Occipital lobe (tissue), 2 donors: Measurements from ENCODE around the gene IL1RN. TPM values are rescaled to one million over a fixed set of nuclear protein-coding genes. Genes with fewer than 3 reads are reported as not detected.

Experiments used
- DNase-seq: peaks from one replicate; lab custom pipeline; 2025; lab: John Stamatoyannopoulos, UW
- total RNA-seq: library from RNA; depleted of rRNA; stranded (reverse); fragments of >200 nt; gene quantifications from one replicate; pipeline ENCODE4 v1.2.3, GENCODE V29; 2014

IL1RN gene
- total RNA-seq, 1 donor from 2014 or later, result not detected

DNA sequence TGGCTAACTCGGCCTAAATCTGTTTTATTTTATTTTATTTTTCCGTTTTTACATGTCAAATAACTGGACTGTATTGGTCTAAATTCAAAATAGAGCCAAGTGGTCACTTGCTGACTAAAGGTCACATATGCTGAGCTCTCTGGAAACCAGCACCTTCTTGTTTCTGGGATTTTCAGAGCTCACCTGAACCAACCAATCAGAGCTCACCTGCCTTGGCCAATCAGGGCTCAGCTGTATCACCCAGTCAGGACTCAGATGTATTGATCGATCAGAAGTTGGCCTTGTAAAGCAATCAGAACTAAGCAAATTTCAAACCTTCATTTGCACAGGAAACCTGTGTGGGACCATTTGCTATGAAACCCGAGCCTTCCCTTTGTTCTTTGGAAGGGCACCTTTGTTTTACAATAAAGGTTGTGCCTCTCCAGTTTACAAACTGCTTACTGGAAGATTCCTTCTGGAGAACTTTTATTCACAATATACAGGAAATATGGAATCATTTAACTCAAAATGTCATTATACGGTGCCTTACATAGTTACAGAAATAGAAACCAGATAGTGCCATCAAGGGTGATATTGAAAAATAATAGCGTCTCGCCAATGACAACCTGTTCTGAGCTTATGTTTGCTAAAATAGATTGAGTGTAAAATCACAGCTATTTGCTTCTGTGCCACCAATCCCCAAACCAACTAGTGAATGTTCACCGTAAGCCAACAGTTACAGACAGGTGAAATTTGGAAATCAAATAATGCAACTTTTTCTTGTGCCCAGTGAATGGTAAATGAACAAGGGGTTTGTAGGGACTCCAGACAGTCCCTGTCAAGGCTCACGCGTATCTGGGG lies 29.1 kb downstream of the IL1RN start:
- DNase-seq, result no peak

- DNase-seq, result no peak
These were observed 29.9 kb downstream of the IL1RN start for GRCh38 chr2:113157118-113157896.

DNA sequence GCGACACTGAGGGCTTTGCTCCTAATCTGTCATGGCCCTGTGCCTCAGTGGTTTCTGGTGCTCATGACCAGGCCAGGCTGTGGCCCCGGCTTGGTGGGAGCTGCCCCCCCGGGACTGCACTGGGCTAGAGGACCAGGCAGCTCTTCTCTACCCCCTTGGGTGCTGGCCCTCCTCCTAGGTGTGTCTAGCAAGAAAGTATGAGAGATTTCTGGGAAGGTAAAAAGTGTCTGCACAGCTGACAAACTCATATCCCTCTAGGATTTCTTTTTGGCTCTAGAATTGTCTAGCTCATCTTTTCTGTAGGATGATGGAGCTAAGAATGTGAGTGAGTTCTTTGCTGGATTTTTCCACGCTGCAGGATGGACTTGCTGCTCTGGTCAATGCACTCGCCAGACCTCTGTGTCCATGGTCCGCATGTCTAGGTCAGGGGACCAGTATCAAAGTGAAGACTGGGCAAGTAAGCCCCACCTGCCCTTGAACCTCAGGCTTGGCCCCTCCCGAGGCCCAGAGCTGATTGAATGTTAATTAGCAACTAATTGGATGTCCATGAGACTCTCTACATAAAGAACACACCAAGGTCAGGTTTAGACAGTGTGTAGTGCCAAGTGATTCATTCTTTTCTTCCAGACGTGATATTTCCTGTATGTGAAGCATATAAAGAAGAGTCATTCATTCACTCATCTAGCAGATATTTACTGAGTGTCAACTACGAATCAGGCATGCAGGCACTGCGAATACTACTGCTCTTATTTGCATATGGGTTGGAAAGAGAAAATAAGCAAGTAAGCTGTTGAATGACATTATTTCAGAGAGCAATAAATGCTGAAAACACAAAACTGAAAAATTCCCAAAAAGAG lies 30.7 kb downstream of the IL1RN start:
- no peak for DNase-seq

DNA sequence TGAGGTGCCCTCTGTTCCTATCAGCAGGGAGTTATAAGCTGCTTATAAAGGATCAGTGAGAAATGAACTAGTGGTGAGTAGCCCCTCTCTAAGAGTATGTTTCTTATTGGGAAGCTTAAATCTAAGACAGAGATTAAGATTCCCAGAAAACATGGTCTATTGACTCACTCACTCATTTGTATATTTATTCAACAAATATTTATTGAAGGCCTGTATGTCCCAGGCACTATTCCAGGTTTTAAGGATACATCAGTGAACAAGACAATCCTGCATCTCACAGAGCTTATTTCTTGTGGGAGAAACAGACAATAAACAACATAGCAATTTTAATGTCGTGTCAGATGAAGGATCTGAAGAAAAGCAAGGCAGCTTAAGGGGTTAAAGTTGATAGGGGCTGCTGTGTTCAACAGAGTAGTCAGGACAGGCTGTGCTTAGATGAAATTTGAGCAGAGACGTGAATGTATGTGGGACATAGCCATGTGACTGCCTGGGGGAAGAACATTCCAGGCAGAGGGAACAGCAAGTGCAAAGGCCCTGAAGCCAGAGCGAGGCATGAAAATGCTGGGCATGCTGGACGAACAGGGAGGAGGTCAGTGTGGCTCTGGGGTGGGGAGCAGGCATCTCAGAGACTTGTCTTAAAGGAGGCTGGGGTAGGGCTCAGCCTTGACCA lies 31.6 kb downstream of the IL1RN start:
- DNase-seq, result no peak

DNA sequence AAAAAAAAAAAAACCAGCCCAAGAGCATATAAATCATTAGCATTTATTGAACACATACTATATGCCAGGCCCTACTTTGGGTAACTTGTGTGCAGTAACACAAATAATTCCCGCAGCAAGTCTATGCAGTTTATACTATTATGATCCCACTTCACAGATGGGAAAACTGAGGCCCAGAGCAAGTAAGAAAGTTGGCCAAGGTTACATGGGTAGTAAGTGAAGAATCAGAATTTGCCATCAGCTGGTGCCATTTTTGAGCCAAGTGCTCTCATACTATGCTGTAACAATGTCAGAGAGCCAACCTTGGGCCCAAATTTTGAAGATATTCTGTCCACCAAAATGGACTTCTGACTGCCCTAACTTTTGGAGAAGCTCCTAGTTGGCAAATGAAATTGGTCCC lies 32.9 kb downstream of the IL1RN start:
- no peak for DNase-seq

DNA sequence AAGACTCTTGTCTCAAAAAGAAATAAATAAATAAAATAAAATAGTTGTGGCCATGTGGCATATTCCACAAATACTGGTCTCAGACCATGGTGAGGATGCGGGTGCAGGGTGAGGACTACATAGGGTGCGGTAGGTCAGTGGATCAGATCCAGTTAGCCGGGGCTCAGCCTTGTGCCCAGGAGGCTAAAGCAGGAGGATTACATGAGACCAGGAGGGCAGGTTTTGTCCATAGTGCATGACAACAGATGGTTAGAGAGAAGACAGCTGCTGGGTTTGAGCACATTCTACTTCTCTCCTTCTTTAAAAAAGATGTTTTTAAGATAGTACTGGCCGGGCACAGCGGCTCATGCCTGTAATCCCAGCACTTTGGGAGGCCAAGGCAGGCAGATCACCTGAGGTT lies 33.6 kb downstream of the IL1RN start:
- no peak for DNase-seq

DNA sequence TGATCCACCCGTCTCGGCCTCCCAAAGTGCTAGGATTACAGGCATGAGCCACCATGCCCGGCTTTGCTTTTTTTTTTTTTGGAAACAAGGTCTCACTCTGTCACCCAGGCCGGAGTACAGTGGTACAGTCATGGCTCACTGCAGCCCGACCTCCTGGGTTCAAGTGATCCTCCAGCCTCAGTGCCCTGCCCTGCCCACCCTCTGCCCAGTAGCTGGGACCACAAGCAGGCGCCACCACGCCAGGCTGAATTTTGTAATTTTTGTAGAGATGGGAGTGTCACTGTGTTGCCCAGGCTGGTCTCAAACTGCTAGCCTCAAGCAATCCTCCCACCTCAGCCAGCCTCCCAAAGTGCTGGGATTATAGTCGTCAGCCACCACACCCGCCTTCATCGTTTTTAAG lies 34.8 kb downstream of the IL1RN start:
- DNase-seq, result no peak

- DNase-seq, result no peak
These were observed 35.5 kb downstream of the IL1RN start for GRCh38 chr2:113162869-113163268.

DNA sequence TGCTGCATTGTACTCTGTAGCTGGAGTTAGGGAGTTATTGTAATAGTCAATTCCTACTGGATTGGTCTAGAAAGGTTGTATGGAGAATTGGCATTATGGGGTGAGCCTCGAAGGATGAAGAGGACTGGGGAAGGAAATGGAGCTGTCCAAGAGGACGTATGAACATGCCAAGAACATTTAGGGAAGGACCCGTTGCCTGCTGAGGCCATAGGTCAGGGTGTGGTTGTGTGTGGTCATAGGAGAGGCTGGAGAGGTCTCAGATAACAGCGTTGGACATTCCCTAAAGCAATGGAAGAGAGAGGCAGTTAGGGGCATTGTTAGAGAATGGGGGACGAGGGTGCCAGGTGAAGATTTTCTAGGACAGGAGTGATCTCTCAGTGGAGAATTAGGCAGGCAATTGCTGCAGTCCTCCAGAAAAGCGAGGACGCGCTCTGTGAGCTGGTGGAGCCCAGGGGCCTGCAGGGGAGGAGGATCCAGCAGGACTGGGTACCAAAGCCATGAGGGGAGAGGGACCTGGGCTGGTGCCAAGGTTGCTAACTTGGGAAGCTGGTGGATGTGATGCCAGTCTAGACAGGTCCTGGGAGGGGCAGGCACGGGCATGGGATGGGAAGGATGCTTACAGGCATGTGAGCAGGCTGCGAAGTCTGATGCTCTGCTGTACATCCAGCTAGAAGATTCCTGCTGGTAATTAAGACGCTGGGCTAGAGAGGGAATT lies 37.0 kb downstream of the IL1RN start:
- DNase-seq, result no peak

- DNase-seq, result no peak
These were observed 37.7 kb downstream of the IL1RN start for GRCh38 chr2:113164930-113165585.

DNA sequence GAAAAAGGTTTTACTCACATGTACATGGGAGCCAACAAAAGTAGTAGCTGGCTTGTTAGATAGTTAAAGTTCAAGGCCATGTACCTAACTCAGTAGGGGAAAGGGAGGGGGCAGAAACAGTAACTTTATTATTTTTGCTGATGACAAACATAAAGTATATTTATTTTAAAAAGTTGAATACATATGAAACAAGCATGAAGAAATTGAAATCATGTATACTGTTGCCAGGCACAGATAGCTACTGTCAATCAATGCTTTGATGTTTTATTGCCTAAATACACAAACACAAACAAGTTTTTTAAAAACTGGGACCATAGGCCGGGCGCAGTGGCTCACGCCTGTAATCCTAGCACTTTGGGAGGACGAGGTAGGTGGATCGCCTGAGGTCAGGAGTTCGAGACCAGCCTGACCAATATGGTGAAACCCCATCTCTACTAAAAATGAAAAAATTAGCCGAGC lies 38.8 kb downstream of the IL1RN start:
- DNase-seq, result no peak

GRCh38 chr2:113167115-113167932 lies 39.9 kb downstream of the IL1RN start:
- DNase-seq, result no peak

GRCh38 chr2:113167962-113168340 lies 40.6 kb downstream of the IL1RN start:
- no peak for DNase-seq

DNA sequence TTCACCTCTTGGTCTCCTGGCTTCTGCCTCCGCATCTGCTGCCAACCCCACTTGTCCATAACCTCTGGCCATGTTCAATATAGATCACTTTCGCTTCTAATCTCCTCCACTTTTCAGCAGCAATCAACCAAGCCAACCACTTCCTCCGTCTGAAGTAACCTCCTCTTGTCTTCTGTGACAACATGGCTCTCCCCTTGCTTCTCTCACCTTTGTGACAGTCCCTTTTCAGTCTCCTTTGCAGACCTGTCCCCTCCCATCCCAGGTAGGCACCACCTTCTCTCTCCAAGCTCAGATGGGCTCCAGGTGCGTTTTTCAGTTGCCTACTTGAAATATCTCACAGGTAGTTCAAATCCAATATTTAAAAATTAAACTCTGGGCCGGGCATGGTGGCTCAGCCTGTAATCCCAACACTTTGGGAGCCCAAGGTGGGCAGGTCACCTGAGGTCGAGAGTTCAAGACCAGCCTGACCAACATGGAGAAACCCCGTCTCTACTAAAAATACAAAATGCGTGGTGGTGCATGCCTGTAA lies 41.7 kb downstream of the IL1RN start:
- DNase-seq, result no peak

DNA sequence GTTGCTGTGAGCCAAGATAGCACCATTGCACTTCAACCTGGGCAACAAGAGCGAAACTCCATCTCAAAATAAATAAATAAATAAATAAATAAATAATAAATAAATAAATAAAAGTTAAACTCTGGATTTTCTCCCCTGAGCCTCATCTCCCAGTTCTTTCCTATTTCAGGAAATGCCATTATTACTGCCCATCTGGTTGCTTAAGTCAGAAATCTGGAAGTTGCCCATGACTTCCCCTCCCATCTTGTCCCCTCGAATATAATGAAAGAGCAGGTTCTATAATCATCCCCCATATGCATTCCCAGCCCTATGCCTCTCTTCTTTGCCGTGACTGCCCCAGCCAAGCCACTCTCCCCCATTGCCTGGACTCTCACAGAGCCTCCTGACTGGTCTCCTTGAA lies 42.2 kb downstream of the IL1RN start:
- DNase-seq, result no peak

GRCh38 chr2:113171334-113172075 lies 44.1 kb downstream of the IL1RN start:
- no peak for DNase-seq

DNA sequence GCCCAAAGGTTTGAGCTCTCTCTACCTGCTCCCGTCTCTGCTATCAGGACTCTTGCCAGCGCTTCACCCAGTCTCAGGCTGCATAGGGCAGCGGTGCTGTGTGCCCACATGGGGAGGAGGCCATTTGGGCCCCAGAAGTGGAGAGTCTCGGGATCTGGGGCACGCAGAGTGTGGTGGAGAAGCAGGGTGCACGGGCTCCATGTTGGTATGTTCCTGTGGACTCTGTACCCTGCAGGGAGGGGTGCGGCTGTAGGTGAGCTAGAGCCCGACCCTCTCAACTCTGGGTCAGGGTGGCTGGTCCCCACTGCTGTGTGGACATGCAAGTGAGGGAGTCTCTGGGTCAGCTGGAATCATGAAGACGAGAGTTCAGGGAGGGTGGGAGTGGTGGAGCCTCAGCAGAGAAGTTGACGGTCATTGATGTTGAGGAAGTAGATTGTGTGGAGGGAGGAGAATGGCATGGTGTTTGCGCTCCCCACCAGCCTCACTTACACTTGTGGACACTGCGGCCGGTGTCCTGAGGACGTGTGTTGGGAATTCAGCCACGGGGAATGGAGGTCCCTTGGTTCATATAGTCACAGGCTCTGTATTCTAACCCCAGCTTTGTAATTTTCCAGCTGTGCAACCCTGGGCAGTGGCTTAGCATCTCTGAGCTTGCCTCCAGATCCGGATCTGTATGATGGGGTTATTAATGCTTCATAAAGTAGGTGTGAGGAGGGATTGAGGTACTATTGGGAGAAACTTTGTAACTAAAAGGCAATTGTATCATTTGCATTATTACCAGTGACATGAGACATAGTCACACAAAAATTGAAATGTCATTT lies 45.5 kb downstream of the IL1RN start:
- DNase-seq, result no peak
